Parathyroid adenoma (tissue), 2 donors: Measurements from ENCODE around the gene SHANK3.

Experiments used
- H2AFZ ChIP-seq: fragments of 300-600 bp; sonication (generic); one replicate; pipeline ENCODE4 v1.7.0; 2017; ENCODE audit warnings: antibody characterized with exemption, mild to moderate bottlenecking
- H3K27ac ChIP-seq: fragments of 300-600 bp; sonication (generic); one replicate; pipeline ENCODE4 v1.7.0; 2017
- H3K27me3 ChIP-seq: fragments of 300-600 bp; sonication (generic); one replicate; pipeline ENCODE4 v1.7.0; 2017; ENCODE audit warnings: low read length; ENCODE audit not compliant: control insufficient read depth, insufficient read depth
- H3K36me3 ChIP-seq: fragments of 300-600 bp; sonication (generic); one replicate; pipeline ENCODE4 v1.7.0; 2017; ENCODE audit warnings: low read length; ENCODE audit not compliant: control insufficient read depth, insufficient read depth
- H3K4me1 ChIP-seq: fragments of 300-600 bp; sonication (generic); one replicate; pipeline ENCODE4 v1.7.0; 2017; ENCODE audit warnings: control low read depth
- H3K4me2 ChIP-seq: fragments of 300-600 bp; sonication (generic); one replicate; pipeline ENCODE4 v1.7.0; 2017; ENCODE audit warnings: low read length
- H3K4me3 ChIP-seq: fragments of 300-600 bp; sonication (generic); one replicate; pipeline ENCODE4 v1.7.0; 2017; ENCODE audit warnings: low read depth, low read length
- H3K79me2 ChIP-seq: fragments of 300-600 bp; sonication (generic); one replicate; pipeline ENCODE4 v1.7.0; 2017; ENCODE audit warnings: control low read depth
- H3K9ac ChIP-seq: fragments of 300-600 bp; sonication (generic); one replicate; pipeline ENCODE4 v1.7.0; 2017; ENCODE audit warnings: mild to moderate bottlenecking
- H3K9me3 ChIP-seq: fragments of 300-600 bp; sonication (generic); one replicate; pipeline ENCODE4 v1.7.0; 2017; ENCODE audit warnings: low read length; ENCODE audit not compliant: control insufficient read depth
- TF ChIP-seq, protein P1 (sequence below): fragments of 300-600 bp; sonication (generic); IDR thresholded peaks from one replicate; pipeline ENCODE4 v1.7.0; 2017; ENCODE audit warnings: antibody characterized with exemption, mild to moderate bottlenecking
- donor health status: primary hyperparathyroidism.

The SHANK3 gene

DNA sequence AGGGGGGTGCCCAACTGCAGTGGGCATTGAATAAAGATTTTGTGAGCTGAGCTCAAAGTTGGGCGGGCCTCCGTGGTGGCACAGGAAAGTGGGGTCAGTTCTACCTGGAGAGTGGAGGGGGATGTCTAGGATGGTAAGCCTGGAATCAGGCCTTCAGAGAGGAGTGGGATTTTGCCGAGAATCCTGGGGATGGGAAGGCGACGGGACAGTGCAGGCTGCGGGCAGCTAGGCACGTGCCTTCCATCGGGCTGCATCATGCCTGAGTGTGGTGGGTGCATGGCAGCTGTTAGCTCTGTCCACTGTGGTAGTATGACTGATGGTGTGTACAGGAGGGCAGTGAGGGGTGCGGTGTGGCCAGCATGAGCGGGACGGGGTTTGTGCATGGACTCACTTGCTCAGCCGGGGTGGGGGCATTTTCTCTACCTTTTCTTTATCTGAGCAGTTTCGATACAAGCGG is 3.6 kb downstream of the SHANK3 start:
- H3K4me2 ChIP-seq, result peak overlapping the region; percentile 22
- H3K9me3 ChIP-seq, result no peaks in the 10 kb centered on the region
- no peak overlapping the region for H3K27ac ChIP-seq
- no peak overlapping the region for H3K4me3 ChIP-seq
- no peaks in the 10 kb centered on the region for H3K79me2 ChIP-seq
- no peaks in the 10 kb centered on the region for H3K27me3 ChIP-seq
- TF ChIP-seq, protein P1, sequence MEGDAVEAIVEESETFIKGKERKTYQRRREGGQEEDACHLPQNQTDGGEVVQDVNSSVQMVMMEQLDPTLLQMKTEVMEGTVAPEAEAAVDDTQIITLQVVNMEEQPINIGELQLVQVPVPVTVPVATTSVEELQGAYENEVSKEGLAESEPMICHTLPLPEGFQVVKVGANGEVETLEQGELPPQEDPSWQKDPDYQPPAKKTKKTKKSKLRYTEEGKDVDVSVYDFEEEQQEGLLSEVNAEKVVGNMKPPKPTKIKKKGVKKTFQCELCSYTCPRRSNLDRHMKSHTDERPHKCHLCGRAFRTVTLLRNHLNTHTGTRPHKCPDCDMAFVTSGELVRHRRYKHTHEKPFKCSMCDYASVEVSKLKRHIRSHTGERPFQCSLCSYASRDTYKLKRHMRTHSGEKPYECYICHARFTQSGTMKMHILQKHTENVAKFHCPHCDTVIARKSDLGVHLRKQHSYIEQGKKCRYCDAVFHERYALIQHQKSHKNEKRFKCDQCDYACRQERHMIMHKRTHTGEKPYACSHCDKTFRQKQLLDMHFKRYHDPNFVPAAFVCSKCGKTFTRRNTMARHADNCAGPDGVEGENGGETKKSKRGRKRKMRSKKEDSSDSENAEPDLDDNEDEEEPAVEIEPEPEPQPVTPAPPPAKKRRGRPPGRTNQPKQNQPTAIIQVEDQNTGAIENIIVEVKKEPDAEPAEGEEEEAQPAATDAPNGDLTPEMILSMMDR, result no peak
- no peaks in the 10 kb centered on the region for H3K36me3 ChIP-seq
- no peak overlapping the region for H3K9ac ChIP-seq
- no peaks in the 10 kb centered on the region for H3K4me1 ChIP-seq
- no peak overlapping the region for H2AFZ ChIP-seq

DNA sequence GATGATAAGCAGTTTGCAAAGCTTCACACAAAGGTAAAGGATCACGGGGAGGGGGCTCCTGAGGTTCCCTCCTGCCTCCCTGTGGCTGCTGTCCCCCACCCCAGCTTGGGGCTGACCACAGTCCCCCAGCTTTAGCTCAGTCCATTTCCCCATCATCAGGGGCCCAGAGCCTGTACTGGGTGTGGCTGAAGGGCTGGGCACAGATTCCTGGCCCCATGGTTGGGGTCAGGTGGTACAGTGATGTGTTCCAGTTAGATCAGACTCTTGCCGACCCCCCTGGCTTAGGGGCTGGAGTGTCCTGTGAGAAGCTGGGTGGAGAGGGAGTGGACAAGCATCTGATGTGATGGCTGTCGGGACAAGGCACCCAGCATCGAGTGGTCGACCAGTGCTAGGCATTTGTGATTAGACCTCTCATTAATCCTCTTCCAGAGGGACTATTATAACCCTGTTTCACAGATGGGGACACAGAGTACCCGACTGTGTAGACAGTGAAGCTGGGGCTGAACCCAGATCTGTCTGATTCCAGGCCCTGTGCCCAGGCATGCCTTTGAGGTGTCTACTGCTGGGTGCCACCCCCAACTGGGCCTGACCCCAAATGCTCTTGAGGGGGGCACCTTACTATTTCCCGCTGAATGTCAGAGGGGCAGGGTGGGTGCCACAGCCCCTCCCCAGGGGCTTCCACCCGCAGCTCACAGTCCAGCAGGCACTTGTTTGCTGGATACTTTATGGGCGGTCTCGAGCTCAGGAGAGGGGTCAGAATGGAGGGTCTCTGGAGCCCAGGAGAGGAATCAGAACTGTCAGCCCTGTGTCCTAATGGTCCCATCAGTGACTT is 4.3 kb downstream of the SHANK3 start:
- Histone ChIP-seq H3K4me1 (no peaks in the 10 kb centered on the region), H3K79me2 (no peaks in the 10 kb centered on the region), H2AFZ (no peak overlapping the region), H3K27me3 (no peaks in the 10 kb centered on the region), H3K27ac (no peak overlapping the region), H3K4me3 (no peak overlapping the region), H3K36me3 (no peaks in the 10 kb centered on the region), H3K9ac (no peak overlapping the region), H3K9me3 (no peaks in the 10 kb centered on the region), H3K4me2 (no peak overlapping the region)
- TF ChIP-seq, protein P1, result no peak

DNA sequence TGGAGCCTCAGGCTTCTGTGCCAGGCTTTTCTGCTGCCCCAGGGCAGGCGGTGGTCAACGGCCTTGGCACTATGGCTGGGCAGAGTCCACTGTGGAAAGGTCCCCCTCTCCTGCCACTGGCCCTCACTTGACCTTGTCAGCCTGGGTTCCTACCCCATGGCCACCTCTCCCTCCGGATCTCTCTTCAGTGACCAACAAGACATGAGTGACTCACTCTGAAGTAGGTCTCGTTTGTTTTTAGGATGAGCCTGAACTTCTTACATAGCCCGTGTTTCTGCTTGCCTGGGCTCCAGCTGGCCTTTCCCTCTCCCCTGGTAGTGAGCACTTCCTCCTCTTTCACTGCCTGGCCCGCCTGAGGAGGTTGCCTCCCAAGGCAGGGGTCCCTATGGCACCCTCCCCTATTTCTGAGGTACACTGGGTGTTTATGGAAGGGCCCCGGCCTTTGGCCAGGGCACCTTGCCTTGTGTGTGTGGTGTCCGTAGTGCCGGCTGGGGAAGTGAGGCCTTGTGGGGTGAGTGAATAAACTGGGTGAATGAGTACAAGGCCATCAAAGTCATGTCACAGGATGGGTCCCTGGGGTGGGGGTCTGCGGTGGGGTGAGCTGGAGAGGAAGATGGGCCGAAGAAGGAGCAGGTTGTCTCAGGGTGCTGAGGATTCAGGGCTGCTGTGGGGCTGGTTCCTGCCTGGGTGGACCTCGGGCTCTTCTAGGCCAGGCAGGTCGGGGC is 5.0 kb downstream of the SHANK3 start:
- peak overlapping the region; percentile 10 for H3K4me2 ChIP-seq
- H2AFZ ChIP-seq, result no peak overlapping the region
- no peaks in the 10 kb centered on the region for H3K36me3 ChIP-seq
- H3K27me3 ChIP-seq, result no peaks in the 10 kb centered on the region
- H3K9me3 ChIP-seq, result no peaks in the 10 kb centered on the region
- no peaks in the 10 kb centered on the region for H3K79me2 ChIP-seq
- H3K4me3 ChIP-seq, result no peak overlapping the region
- H3K4me1 ChIP-seq, result no peaks in the 10 kb centered on the region
- TF ChIP-seq, protein P1, result no peak
- H3K9ac ChIP-seq, result no peak overlapping the region
- H3K27ac ChIP-seq, result no peak overlapping the region

DNA sequence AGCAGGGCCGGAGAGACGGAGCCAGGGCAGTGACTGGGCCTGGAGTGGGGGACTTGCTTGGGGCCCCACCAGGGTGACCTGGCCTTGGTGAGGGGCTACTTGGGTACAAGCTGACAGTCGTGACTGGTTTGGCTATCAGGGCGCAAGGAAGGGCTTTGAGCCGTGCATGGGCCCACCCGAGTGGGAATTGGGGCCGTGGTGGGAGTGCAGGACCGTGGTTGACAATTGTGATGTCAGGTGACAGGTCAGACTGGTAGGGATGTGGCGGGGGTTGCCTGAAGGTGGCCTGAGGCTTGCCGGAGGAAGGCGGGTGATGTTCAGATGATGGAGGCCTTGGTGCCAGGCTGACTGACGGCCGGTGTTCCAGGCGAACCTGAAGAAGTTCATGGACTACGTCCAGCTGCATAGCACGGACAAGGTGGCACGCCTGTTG is 5.6 kb downstream of the SHANK3 start:
- TF ChIP-seq, protein P1, result no peak
- Histone ChIP-seq H3K9me3 (no peaks in the 10 kb centered on the region), H3K36me3 (no peaks in the 10 kb centered on the region), H3K79me2 (no peaks in the 10 kb centered on the region), H3K4me3 (no peak overlapping the region), H3K27me3 (no peaks in the 10 kb centered on the region), H3K4me2 (peak overlapping the region; percentile 10), H3K27ac (no peak overlapping the region), H3K9ac (no peak overlapping the region), H3K4me1 (no peaks in the 10 kb centered on the region), H2AFZ (no peak overlapping the region)
